AG04449 (cell line): Measurements from ENCODE around the gene SFN.

Experiments
- CTCF ChIA-PET: fragments of 350-600 bp; formaldehyde crosslinking; extraction: SDS; loops from one replicate; lab custom pipeline; 2021; ENCODE audit warnings: antibody characterized with exemption; lab: Yijun Ruan, JAX
- POLR2A ChIA-PET: fragments of 400-600, 350-600 bp; formaldehyde crosslinking; extraction: SDS; loops from one replicate; lab custom pipeline; 2020; ENCODE audit warnings: antibody characterized with exemption, inconsistent platforms; lab: Yijun Ruan, JAX
- DNase-seq: peaks from one replicate; pipeline ENCODE4 v3.0.0-alpha.2; 2010; ENCODE audit warnings: low read depth, low spot score
- H3K4me3 ChIP-seq: 2 replicates; pipeline ENCODE4 v1.5.1; 2011; ENCODE audit warnings: low read depth, mild to moderate bottlenecking, control low read depth, low read length
- CTCF ChIP-seq: IDR thresholded peaks from one replicate; pipeline ENCODE4 v1.5.1; 2011; ENCODE audit warnings: mild to moderate bottlenecking, moderate library complexity, low read length, control low read depth, inconsistent platforms; ENCODE audit not compliant: insufficient read depth; ENCODE audit errors: missing control alignments

SFN gene

GRCh38 chr1:26862781-26863684 lies at the start of gene SFN:
Gene SFN (plus strand): TSS chr1:26863149. CDS start chr1:26863213, 64 bp downstream.
- ChIA-PET CTCF (interaction anchor here (0.8 to 6.0 kb wide), 6 partner anchors 8 to 256 kb away, joined by 3 to 52 read pairs (median 8); no protein-coding TSS in a partner anchor), POLR2A (no interaction called here)
- no peak for TF ChIP-seq CTCF
- peak within 1 kb of the TSS; percentile 55 for H3K4me3 ChIP-seq
- DNase-seq = no peak

- no peak for TF ChIP-seq CTCF
These were observed 48.6 kb upstream of the SFN start for GRCh38 chr1:26814377-26814776.

GRCh38 chr1:26814893-26815292 lies 48.1 kb upstream of the SFN start:
- ChIA-PET CTCF (interaction anchor here (0.5 to 1.6 kb wide), 4 partner anchors 9 to 216 kb away, joined by 3 to 4 read pairs (median 4); no protein-coding TSS in a partner anchor), POLR2A (no interaction called here)
- H3K4me3 ChIP-seq = no peak overlapping the region
- TF ChIP-seq CTCF = no peak
- DNase-seq = no peak

More at GRCh38 chr1:26814377-26814776, 48.6 kb upstream of the SFN start:
- CTCF ChIA-PET = no interaction called here
- POLR2A ChIA-PET = no interaction called here
- H3K4me3 ChIP-seq = no peak overlapping the region
- DNase-seq = no peak

- ChIA-PET POLR2A (interaction anchor here (0.6 kb wide), 1 partner anchor 56 kb away, joined by 3 read pairs; no protein-coding TSS in a partner anchor), CTCF (interaction anchor here (0.7 to 3.0 kb wide), 10 partner anchors 10 to 221 kb away, joined by 3 to 31 read pairs (median 4); no protein-coding TSS in a partner anchor)
- TF ChIP-seq CTCF = no peak
- no peak for DNase-seq
- H3K4me3 ChIP-seq = no peak overlapping the region
These were observed 42.1 kb upstream of the SFN start for GRCh38 chr1:26820784-26821269.

GRCh38 chr1:26822737-26823395 lies 40.1 kb upstream of the SFN start:
- TF ChIP-seq CTCF = no peak
- CTCF ChIA-PET = interaction anchor here (0.9 to 4.4 kb wide), 7 partner anchors 12 to 323 kb away, joined by 3 to 36 read pairs (median 4); no protein-coding TSS in a partner anchor
- DNase-seq = no peak
- POLR2A ChIA-PET = no interaction called here
- no peak overlapping the region for H3K4me3 ChIP-seq

GRCh38 chr1:26824731-26825130 lies 38.2 kb upstream of the SFN start:
- H3K4me3 ChIP-seq = no peak overlapping the region
- CTCF ChIA-PET = interaction anchor here (0.7 to 4.4 kb wide), 8 partner anchors 10 to 221 kb away, joined by 3 to 36 read pairs (median 5); partner anchors contain the start of gene GPN2
- POLR2A ChIA-PET = no interaction called here
- no peak for TF ChIP-seq CTCF
- DNase-seq = no peak
